Cortex of kidney (tissue), 1 donor: ENCODE results near the gene FUT1.
"Not testable (repeated sequence)": the region's sequence is repeated elsewhere in the genome, so short reads cannot be mapped to it uniquely, and the experiment has no call there.

Experiments used
- DNase-seq: peaks from one replicate; lab custom pipeline; 2025; lab: John Stamatoyannopoulos, UW

The FUT1 gene

DNA sequence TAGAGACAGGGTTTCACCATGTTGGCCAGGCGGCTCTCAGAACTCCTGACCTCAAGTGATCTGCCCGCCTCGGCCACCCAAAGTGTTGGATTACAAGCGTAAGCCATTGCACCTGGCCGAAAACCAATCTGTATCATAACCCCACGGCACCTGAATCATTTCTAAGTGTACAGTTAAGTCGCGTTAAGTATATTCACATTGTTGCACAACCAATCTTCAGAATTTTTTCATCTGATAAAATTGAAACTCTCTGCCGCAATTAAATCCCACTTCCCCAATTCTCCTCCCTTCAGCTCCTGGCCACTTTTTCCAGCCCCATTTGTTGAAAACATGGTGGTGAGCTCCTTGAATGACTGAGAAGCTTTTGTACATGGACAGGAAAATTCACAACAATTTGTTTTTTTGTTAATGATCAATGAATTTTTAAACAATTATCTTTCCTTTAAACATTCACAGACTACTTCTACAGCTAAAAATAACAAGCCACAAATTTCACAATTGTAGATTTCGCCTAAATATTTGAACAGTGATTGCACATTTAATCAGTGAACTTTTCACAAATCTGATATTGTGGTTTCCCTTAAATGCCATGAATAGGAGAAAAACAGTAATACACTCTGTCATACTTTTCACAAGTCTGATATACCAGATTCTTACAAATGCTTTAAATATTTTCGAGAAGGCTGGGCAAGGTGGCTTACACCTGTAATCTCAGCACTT lies 16.7 kb upstream of the FUT1 start:
- DNase-seq: no peak

DNA sequence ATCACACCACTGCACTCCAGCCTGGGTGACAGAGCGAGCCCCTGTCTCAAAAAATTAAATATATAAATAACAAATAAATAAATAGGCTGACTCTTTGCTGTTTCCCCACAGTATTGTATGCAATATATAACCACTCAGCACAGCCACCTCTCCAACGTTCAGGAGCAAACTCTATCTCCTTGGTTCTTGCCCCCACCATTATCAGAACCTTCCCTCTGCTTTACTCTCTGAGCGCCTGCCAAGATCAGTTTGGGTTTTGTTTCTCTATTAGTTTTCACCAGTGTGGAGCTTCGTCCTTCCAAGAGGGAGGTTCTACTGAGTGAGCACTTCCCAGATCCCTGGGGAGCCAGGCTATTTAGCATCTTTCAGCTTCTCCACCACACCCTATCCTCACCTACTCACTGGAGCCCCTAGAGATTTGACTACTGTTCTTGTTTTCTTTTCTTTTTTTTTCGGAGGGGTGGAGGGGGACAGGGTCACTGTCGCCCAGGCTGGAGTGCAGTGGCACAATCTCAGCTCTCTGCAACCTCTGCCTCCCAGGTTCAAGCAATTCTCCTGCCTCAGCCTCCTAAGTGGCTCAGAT lies 15.8 kb upstream of the FUT1 start:
- DNase-seq: not testable (repeated sequence)

DNA sequence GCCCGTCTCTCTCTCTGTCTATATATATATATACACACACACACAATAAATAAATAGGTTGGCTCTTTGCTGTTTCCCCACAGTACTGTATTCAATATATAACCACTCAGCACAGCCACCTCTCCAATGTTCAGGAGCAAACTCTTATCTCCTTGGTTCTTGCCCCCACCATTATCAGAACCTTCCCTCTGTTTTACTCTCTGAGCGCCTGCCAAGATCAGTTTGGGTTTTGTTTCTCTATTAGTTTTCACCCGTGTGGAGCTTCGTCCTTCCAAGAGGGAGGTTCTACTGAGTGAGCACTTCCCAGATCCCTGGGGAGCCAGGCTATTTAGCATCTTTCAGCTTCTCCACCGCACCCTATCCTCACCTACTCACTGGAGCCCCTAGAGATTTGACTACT lies 13.4 kb upstream of the FUT1 start:
- not testable (repeated sequence) for DNase-seq

DNA sequence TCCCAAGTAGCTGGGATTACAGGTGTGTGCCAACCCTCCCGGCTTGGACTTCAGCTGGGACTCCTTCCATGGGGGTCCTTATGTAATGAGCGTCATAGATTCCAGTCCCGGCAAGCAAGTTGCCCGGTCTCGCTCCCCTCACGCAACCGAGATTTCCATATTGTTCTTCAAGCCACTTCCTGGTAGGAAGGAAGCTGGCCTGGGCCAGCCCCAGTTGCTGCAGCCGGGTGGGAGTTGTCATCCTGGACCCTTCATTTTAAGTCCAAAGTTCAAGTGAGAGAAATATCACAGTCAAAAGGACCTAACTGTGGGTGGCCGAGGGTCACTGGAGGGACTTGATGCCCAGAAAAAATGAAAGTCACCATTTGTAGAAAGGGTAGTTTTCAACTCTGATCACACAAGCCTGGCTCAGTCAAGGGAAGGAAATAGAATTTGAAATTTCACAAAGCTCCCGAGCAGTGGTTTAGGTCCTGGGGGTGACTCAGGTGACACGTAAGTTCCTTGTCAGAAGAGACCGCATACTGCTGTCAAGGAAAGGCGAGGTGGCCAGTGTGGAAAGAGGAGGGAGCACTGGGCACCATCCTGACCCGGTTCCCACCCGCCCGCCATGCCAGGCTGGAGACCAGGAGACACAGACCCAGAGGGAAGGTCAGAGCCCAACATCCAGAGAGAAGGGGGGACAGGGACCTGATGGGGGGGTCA lies 8.2 kb upstream of the FUT1 start:
- DNase-seq: no peak

DNA sequence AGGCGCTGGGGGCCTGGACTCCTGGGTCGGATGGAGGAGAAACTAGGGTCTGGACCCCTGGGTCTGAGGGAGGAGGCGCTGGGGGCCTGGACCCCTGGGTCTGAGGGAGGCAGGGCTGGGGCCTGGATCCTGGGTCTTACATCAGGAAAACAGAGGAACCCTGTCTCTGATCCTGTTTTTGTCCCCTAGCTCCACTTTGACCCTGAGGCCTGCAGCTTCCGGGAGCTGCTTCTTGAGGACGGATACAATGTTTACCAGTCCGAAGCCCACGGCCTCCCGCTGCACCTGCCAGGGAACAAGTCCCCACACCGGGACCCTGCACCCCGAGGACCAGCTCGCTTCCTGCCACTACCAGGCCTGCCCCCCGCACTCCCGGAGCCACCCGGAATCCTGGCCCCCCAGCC lies 5.3 kb upstream of the FUT1 start:
- no peak for DNase-seq

DNA sequence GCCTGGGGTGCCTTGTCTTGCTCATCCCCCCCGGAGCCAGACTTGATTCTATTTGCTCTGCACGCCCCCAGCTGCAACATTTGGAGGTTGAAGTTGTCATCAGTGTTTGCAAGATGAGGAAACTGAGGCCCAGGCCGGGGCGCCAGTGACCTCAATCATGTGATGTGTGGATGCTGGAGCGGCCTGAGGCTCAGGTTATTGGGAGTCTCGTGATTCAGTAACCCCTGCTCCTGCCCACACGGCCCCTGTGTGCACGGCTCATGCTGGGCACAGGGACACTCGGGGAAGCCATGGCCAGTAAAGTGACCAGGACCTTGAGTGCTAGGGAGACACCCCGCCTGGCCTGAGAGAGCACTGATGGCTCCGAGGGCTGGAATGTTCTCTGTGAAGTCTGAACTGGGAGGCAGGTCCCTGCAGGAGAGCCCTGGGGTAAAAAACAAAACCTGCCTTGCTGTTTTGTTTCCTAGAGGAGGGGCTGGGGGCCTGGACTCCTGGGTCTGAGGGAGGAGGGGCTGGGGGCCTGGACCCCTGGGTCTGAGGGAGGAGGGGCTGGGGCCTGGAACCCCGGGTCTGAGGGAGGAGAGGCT lies 4.7 kb upstream of the FUT1 start:
- no peak for DNase-seq

DNA sequence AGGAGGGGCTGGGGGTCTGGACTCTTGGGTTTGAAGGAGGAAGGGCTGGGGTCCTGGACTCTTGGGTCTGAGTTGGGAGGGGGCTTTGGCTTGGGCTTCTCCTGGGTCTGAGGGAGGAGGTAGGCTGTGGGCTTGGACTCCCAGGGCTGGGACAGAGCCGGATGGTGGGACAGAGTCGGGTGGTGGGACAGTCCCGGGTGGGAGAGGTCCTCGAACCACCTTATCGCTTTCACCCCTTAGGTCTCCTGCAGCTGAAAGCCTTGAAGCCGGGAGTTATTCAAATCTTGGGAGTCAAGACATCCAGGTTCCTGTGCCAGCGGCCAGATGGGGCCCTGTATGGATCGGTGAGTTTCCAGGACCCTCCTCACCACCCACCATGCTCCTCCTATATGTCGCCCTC lies 4.2 kb upstream of the FUT1 start:
- DNase-seq: no peak

DNA sequence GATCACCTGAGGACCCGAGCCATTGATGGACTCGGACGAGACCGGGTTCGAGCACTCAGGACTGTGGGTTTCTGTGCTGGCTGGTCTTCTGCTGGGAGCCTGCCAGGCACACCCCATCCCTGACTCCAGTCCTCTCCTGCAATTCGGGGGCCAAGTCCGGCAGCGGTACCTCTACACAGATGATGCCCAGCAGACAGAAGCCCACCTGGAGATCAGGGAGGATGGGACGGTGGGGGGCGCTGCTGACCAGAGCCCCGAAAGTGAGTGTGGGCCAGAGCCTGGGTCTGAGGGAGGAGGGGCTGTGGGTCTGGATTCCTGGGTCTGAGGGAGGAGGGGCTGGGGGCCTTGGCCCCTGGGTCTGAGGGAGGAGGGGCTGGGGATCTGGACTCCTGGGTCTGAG lies 3.8 kb upstream of the FUT1 start:
- no peak for DNase-seq

DNA sequence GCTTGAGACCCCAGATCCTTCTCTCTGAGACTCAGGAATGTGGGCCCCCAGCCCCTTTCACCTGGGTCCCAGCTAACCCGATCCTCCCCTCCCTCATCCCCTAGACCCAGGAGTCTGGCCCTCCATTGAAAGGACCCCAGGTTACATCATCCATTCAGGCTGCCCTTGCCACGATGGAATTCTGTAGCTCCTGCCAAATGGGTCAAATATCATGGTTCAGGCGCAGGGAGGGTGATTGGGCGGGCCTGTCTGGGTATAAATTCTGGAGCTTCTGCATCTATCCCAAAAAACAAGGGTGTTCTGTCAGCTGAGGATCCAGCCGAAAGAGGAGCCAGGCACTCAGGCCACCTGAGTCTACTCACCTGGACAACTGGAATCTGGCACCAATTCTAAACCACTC lies 3.3 kb upstream of the FUT1 start:
- no peak for DNase-seq

DNA sequence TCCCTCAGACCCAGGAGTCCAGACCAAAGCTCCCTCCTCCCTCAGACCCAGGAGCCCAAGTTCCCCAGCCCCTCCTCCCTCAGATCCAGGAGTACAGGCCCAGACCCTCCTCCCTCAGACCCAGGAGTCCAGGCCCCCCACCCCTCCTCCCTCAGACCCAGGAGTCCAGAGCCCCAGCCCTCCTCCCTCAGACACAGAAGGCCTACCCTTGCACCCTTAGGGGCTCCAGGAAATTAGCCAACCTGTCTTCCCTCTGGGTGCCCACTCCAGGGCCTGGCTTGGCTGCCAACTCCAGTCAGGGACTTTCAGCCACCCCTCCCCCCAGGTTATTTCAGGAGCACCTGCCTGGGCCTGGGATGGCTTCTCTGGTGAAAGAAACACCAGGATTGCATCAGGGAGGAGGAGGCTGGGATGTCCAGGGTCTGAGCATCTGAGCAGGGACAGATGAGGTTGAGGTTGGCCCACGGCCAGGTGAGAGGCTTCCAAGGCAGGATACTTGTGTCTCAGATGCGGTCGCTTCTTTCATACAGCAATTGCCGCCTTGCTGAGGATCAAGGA lies 2.7 kb upstream of the FUT1 start, which contains the start of gene FGF21:
TSS of gene FGF21 (plus strand) at position 441 of the 558 bp plus-strand sequence. CDS start 713 bp downstream, outside the sequence.
- DNase-seq: no peak

DNA sequence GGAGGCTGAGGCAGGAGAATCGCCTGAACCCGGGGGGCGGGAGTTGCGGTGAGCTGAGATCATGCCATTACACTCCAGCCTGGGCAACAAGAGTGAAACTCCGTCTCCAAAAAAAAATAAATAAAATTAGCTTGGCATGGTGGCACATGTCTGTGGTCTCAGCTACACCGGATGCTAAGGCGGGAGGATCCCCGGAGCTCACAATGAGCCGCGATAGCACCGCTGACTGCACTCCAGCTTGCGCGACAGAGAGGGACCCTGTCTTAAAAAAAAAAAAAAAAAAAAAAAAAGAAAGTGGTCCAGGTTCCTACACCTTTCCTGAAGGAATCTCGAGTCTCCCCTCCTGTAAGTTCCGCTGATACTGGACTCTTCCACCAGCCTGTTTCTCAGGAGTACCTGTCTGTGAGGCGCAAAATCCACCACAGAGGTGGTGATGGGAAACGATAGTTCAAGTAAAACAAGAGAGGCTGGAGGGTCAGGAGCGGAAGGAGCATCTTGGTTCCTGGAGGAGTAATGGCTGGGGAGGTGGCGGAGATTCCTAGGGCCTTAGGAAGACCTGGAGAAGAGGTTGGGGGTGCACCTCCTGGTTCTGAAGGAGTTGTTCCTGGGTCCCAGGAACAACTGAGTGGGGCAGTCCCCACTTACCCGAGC lies 471 bp downstream of the FUT1 start:
- DNase-seq: no peak

DNA sequence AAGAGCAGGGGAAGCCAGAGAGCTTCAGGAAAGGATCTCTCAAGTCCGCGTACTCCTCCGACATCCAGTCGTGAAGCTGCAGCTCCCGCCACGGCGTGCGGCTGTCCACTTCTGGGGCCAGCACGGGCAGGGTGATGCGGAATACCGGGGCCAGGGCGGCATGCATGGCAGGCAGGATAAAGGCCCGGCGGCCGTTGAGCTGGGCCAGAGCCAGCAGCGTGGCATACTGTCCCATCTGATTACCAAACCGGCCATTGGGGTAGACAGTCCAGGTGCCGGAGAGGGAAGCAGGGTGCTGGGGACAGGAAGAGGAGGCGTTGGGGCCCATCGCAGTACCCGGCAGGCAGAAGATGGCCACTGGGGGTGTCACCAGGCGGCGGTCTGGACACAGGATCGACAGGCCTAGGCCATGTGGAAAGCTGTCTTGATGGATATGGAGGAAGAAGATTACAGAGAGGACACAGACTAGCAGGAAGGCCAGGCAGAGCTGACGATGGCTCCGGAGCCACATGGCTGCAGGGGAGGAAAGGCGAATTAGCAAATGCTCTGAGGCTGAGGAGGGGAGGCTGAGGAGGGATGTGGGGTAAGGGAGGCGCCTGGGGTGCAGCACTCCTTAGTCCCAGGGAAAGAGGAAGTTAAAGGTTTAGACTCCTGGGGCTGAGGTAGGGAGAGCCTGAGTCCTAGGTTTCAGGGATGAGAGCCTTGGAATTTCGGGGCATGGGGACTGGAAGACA lies 1.5 kb downstream of the FUT1 start:
- no peak for DNase-seq

DNA sequence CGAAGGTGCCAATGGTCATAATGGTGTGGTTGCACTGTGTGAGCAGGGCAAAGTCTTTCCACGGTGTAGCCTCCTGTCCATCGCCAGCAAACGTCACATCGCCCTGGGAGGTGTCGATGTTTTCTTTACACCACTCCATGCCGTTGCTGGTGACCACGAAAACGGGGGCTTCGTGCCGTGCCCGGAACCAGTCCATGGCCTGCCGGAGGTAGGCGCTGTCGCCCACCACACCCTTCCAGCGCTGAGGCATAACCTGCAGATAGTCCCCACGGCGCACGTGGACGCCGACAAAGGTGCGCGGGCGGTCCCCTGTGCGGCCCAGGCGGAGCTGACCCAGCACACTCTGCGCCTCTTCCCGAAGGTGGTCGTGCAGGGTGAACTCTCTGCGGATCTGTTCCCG lies 2.1 kb downstream of the FUT1 start:
- DNase-seq: no peak

DNA sequence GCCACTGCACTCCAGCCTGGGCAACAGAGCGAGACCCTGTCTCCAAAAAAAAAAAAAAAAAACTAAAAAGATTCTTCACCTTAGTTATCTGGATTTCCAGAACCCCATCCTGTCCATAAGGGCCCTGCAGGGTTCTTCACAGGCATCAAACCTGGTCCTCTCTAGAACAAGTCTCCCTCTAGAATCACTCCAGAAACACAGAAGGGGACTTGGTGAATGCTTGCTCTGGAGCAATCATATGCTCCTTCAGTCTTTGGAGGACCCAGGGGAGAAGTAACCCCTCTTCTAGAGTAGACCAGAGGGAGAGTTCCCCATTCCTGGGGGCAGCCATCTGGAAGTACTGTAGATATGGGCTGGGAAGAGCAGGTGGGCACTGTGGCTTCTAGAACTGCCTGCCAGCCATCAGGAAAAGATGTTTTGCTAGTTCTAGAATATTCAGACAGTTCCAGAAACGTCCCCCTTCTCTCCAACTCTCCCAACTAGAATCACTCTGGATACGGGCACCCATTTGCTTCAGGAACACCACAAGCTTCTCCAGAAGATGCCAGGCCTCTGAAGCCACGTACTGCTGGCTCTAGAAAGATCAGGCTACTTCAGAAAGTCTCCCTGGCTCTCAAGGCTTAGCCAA lies 2.8 kb downstream of the FUT1 start:
- DNase-seq: no peak

DNA sequence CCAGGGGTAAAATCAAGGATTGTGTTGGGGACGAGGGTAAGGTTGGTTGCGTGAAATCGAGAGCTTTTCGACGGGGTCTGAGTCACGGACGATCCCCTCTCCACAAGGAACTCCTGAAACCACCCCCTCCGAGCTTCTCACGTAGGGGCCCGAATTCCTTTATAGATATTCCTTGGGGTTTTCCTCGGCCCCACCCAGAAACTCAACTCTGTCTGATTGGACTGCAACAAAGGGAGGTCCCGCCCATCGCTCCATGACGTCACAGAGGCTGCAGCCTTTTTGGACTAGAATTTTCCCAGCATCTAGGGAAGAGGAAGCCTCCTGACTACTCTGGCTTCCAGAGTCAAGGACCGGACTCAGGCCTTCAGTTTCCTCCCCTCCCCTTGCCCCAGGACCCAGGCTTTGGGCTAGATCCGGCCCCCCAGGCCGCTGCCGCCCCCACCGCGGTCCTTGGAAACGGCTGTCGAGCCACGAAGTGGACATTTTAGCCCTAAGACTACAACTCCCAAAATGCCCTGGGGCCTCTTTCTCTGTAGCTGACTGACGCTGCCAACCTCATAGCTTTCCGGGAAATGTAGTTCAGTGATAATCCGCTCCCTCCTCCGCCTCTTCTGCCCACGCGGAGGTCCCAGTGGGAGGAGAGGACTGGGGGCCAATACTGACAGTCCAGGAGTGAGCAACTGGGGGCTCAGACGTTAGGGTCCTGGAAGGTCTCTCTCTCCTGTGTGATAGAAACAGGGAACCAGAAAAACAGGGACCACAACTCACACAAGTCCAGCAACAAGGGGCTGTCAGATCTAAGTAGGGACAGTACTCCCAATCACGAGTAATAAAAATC lies 5.5 kb downstream of the FUT1 start, which contains the start of gene IZUMO1:
TSS of gene IZUMO1 (minus strand) at position 172 of the 838 bp plus-strand sequence. CDS start 1,050 bp downstream, outside the sequence.
- DNase-seq: no peak

DNA sequence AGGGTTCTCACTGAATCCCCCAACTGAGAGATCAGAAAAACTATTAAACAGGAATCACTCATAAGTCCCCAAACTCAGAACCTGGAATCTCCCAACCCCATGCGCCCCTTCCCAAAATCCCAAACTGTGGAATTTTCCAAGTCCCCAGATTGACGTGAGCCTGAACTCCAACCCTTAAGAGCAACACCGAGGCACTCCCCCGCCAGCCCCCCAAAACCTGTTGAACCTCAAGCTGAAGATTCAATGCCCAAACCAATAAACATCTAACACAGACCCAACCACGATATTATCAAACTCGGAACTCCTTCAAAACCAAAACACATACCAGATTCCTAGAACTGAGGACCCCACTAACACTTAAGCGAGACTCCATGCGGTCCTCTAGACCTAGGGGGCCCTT lies 6.3 kb downstream of the FUT1 start:
- DNase-seq: no peak

DNA sequence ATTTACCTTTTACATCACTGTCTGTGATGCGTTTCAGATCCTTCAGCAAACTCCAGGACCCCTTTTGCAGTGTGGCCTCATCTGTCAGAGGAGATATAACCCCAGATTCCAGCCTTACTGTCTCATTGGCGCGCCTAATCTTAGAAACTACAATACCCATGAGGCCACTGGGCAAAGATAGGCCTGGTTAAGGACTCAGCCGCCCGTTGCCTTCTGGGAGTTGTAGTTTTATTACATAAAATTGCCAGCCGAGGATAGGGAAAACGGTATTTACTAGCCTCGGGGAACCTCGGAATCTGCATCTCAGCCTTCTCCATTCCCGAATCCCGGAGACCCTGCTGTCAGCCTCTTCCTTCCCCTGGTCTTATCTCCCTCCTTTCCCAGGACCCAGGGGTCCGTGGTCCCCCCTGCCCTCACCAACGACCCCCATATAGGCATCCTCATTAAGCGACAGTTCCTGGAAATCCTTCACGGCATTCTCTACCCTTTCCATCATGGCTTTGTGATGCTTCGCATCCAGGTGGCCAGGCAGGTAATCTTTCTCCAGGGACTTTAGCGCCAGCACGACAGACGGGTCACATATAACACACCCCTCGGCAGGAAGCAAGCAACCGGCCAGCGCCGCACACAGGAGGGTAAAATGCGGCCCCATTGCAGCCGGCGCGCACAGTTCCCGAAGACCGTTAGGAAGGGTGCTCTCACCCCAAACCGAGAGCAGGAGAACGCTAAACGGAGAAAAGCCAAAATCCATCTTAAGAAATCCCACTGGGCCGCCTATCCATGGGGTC lies 7.0 kb downstream of the FUT1 start:
- no peak for DNase-seq

DNA sequence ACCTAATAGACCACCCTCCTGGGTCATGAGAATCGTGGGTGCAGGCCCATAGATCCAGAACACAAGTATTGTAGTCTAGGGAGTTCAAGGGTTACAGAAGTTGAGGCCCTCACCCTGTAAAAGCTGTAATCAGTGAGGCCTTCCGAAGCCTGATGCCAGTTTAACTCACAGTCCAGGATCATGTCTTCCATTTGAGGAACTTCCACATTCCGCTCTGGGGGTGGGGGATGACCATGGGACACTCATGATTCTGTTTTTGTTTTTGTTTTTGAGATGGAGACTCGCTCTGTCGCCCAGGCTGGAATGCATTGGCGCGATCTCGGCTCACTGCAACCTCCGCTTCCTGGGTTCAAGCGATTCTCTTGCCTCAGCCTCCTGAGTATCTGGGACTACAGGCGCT lies 10.3 kb downstream of the FUT1 start:
- no peak for DNase-seq
